ENCODE measurements around the gene OTUB2.

GRCh38 chr14:94027566-94028449 is 1.7 kb downstream of the OTUB2 start:
- TF ChIP-seq POLR2A (IDR thresholded peaks at IDR 0.05) (no peak), CTCF (IDR thresholded peaks at IDR 0.05) (no peak)
